Measurements from ENCODE around the gene KPNA6.

The KPNA6 gene

GRCh38 chr1:32215629-32216480 lies 108.0 kb downstream of the KPNA6 start:
- in situ Hi-C loops (cut with MboI; ENCODE audit: low sequenced_read_pairs), result no loop called here

DNA sequence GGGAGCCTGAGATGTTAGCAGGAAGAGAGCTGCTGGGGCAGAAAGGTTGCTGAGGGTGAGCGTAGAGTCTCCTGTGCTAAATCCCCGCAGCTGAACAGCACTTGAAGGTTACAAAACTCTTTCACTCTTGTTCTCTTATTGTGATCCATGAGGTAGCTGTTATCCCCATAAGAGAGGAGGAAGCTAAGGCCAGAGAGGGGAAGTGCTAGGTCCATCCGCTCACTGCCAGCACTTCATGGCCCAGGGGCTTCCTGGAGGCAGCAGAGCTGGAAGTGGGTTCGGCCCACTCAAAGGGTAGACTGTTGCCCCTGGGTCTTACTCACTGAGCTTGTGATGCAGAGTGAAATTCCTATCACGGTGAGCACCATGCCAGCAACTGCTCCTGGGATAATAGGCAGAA lies 108.7 kb downstream of the KPNA6 start:
- in situ Hi-C loops (cut with MboI; ENCODE audit: low sequenced_read_pairs), result no loop called here

GRCh38 chr1:32219022-32219421 lies 111.2 kb downstream of the KPNA6 start:
- in situ Hi-C loops (cut with MboI; ENCODE audit: low sequenced_read_pairs), result no loop called here

GRCh38 chr1:32220746-32221580 lies 113.1 kb downstream of the KPNA6 start:
- in situ Hi-C loops (cut with MboI; ENCODE audit: low sequenced_read_pairs), result no loop called here

GRCh38 chr1:32221581-32221979 lies 113.7 kb downstream of the KPNA6 start:
- in situ Hi-C loops (cut with MboI; ENCODE audit: low sequenced_read_pairs), result no loop called here

- in situ Hi-C loops (cut with MboI; ENCODE audit: low sequenced_read_pairs), result no loop called here
These were observed 114.3 kb downstream of the KPNA6 start, which contains the start of the genes EIF3I and TMEM234 for GRCh38 chr1:32221980-32222755. TSS of gene EIF3I (plus strand) at chr1:32222407. CDS start at chr1:32222442, 35 bp downstream. TSS of gene TMEM234 (minus strand) at chr1:32222353. CDS start at chr1:32222322, 31 bp downstream.

GRCh38 chr1:32223683-32224082 lies 115.8 kb downstream of the KPNA6 start:
- in situ Hi-C loops (cut with MboI; ENCODE audit: low sequenced_read_pairs), result no loop called here

GRCh38 chr1:32224285-32224684 lies 116.4 kb downstream of the KPNA6 start:
- in situ Hi-C loops (cut with MboI; ENCODE audit: low sequenced_read_pairs), result no loop called here

All from HL-60/S4 (cell line).